Lower leg skin (tissue), 4 donors: ENCODE measurements around the gene MEIOSIN. TPM values are rescaled to one million over a fixed set of nuclear protein-coding genes. Genes with fewer than 3 reads are reported as not detected.
A peak's percentile ranks its signal among the peaks of the same experiment; 100 is the strongest.
"Not testable (repeated sequence)": the region's sequence is repeated elsewhere in the genome, so short reads cannot be mapped to it uniquely, and the experiment has no call there.

ENCODE experiments used
- DNase-seq, 2 donors: peaks; one replicate each; pipeline ENCODE4 v3.0.0-alpha.2; 2019; ENCODE audit warnings: low spot score in 2 of 2
- H3K4me3 ChIP-seq: fragments of 200-600 bp; sonication (generic); 2 replicates; pipeline ENCODE4 v1.5.1; 2017; ENCODE audit warnings: mild to moderate bottlenecking, low read depth; ENCODE audit not compliant: poor library complexity, severe bottlenecking
- CTCF ChIP-seq, 3 donors: fragments of 450-650 bp; IDR thresholded peaks; one replicate each; pipeline ENCODE4 v1.5.1; 2016; ENCODE audit warnings: antibody characterized with exemption in 3 of 3, mild to moderate bottlenecking in 3 of 3, moderate library complexity in 2 of 3
- POLR2A ChIP-seq, 2 donors: fragments of 450-650 bp; IDR thresholded peaks; one replicate each; pipeline ENCODE4 v1.6.1; 2016 to 2017; ENCODE audit warnings: antibody characterized with exemption in 2 of 2, mild to moderate bottlenecking in 1 of 2, moderate library complexity in 1 of 2
- WGBS, 2 donors: methylation state at CpG; one replicate each; pipeline ENCODE4 v1.1.5; 2018; 5-methylcytosine and 5-hydroxymethylcytosine counted together
- intact Hi-C: fragments of 100-400 bp; cut with DNase I; formaldehyde crosslinking; loops from one replicate; pipeline ENCODE4 v1.15.0; 2023; ENCODE audit warnings: low total_unique reads
- total RNA-seq, 4 donors: library from RNA; depleted of rRNA; stranded (reverse); fragments of >200 nt; gene quantifications; one replicate each; pipeline ENCODE4 v1.1.0, GENCODE V29; 2016

Gene MEIOSIN
- total RNA-seq, 4 donors from 2014 or later: not detected

- intact Hi-C loops: no loop called here
- H3K4me3 ChIP-seq: no peak overlapping the region
- no peak for DNase-seq
- no peak for TF ChIP-seq POLR2A (IDR thresholded peaks at IDR 0.05)
- TF ChIP-seq CTCF (IDR thresholded peaks at IDR 0.05): no peak
- WGBS, 2 donors: 55 to 56% methylated on average over 6 of the region's 6 CpGs
These were observed 60.6 kb downstream of the MEIOSIN start for GRCh38 chr19:45793876-45794275.

- 80 to 86% methylated on average over 2 of the region's 2 CpGs for WGBS, 2 donors
- DNase-seq: no peak
- intact Hi-C loops: no loop called here
- TF ChIP-seq POLR2A (IDR thresholded peaks at IDR 0.05): no peak
- no peak for TF ChIP-seq CTCF (IDR thresholded peaks at IDR 0.05)
- H3K4me3 ChIP-seq: no peak overlapping the region
These were observed 61.4 kb downstream of the MEIOSIN start for GRCh38 chr19:45794627-45795026.

DNA sequence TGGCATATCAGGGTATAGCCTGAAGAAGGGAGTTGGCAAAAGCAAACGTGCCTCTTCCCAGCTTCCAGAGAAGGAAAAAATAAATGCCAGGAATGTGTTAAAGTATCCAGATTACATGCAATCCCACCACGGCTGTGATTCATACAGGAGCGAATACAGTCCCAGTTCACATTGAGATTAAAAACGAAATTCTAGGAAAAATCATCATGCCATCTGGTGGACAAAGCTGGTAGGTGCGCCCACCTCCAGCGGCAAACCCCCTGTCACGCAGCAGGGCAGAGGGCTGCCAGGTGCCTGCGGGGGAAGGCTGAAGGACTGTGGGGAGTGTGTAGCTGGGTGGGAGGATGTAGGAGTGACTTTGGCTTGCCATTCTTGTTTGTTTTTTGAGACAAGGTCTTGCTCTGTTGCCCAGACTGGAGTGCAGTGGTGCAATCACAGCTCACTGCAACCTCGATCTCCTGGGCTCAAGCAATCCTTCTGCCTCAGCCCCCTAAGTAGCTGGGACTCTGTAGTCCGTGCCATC is 65.8 kb downstream of the MEIOSIN start:
- DNase-seq: no peak
- intact Hi-C loops: no loop called here
- TF ChIP-seq POLR2A (IDR thresholded peaks at IDR 0.05) (no peak), CTCF (IDR thresholded peaks at IDR 0.05) (peak in 1 of 3 donors; percentile 65)
- no peak overlapping the region for H3K4me3 ChIP-seq
- WGBS, 2 donors: 3 to 4% methylated on average over 10 of the region's 10 CpGs

- 52 to 57% methylated on average over 5 of the region's 5 CpGs for WGBS, 2 donors
- H3K4me3 ChIP-seq, DNase-seq, intact Hi-C loops: not testable (repeated sequence)
These were observed 66.3 kb downstream of the MEIOSIN start for GRCh38 chr19:45799541-45799940.

DNA sequence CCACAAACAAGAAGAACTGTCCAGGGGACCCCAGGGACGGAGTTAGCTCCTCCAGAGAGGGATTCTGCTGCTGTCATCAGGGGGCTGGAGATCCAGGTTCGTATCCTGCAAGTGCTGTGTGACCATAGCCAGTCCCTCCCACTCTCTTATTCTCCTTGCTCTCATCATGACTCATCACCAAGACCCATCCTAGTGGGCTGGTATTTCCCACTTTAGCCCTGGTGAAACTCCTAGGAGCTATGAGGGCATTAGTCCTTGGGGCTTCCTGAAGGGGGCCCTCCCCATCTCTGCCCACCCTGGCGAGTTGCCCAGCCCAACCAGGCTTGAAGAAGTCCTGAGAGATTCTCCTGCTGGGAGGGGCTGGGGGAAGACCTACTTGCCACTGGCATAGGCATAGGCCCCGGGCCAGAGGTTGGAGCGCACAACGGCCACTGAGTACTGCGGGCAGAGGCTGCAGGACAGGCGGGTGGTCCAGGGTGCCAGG is 66.9 kb downstream of the MEIOSIN start:
- no peak for DNase-seq
- H3K4me3 ChIP-seq: no peak overlapping the region
- 76 to 77% methylated on average over 8 of the region's 8 CpGs for WGBS, 2 donors
- TF ChIP-seq POLR2A (IDR thresholded peaks at IDR 0.05): no peak
- TF ChIP-seq CTCF (IDR thresholded peaks at IDR 0.05): no peak
- intact Hi-C loops: no loop called here

DNA sequence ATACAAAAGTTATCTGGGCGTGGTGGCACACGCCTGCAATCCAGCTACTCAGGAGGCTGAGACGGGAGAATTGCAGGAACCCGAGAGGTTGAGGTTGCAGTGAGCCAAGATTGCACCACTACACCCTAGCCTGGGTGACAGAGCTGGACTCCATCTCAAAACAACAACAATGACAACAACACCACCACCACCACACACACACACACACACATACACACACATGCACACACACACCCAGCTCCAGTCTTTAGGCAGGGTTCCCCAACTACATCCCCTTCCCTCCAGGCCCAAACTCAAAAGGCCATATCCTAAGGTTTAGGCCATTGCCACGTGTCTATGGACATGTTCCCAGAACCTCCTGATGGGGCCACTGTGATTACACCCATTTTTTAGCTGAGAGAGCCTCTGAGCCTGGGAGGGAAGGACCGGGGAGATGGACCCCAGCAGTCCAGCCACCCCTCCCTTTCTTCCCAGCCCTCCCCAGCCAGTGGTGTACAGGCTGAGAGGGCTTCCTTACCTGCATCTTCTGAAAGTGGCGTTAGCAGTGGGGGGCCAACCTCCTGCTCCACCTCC is 68.5 kb downstream of the MEIOSIN start:
- intact Hi-C loops: no loop called here

More for the DNA sequence above, 68.5 kb downstream of the MEIOSIN start:
- no peak for DNase-seq
- no peak overlapping the region for H3K4me3 ChIP-seq
- TF ChIP-seq CTCF (IDR thresholded peaks at IDR 0.05) (no peak), POLR2A (IDR thresholded peaks at IDR 0.05) (no peak)
- 77 to 87% methylated on average over 7 of the region's 7 CpGs for WGBS, 2 donors
